HG02623 (cell line): ENCODE data around the gene PKLR.
"Not testable (repeated sequence)": the region's sequence is repeated elsewhere in the genome, so short reads cannot be mapped to it uniquely, and the experiment has no call there.

Experiments used
- ATAC-seq: cut with Tn5 transposase; IDR thresholded peaks from one replicate; pipeline ENCODE4 v1.9.1; 2021; ENCODE audit warnings: moderate library complexity; ENCODE audit not compliant: unreplicated experiment

PKLR gene

GRCh38 chr1:155256058-155256852 is 45.0 kb downstream of the PKLR start:
- ATAC-seq: no peak

GRCh38 chr1:155255243-155256007 is 45.8 kb downstream of the PKLR start, which contains the start of gene ENTREP3:
ENTREP3 (minus strand) TSS chr1:155255483; CDS start chr1:155254877, 606 bp downstream.
- peak; percentile 42 for ATAC-seq

GRCh38 chr1:155254714-155255242 is 46.5 kb downstream of the PKLR start:
- no peak for ATAC-seq

GRCh38 chr1:155254228-155254713 is 47.0 kb downstream of the PKLR start:
- ATAC-seq: no peak

- no peak for ATAC-seq
These were observed 47.4 kb downstream of the PKLR start for GRCh38 chr1:155253797-155254196.

GRCh38 chr1:155253208-155253607 is 48.0 kb downstream of the PKLR start:
- no peak for ATAC-seq

GRCh38 chr1:155251566-155251965 is 49.7 kb downstream of the PKLR start:
- ATAC-seq: no peak

GRCh38 chr1:155250633-155251449 is 50.4 kb downstream of the PKLR start:
- peak; percentile 78 for ATAC-seq

- ATAC-seq: no peak
These were observed 51.0 kb downstream of the PKLR start for GRCh38 chr1:155250246-155250632.

- ATAC-seq: no peak
These were observed 53.3 kb downstream of the PKLR start for GRCh38 chr1:155247667-155248553.

GRCh38 chr1:155246796-155247195 is 54.4 kb downstream of the PKLR start:
- ATAC-seq: not testable (repeated sequence)

GRCh38 chr1:155245163-155245524 is 56.1 kb downstream of the PKLR start:
- no peak for ATAC-seq

- peak; percentile 91 for ATAC-seq
These were observed 56.7 kb downstream of the PKLR start for GRCh38 chr1:155244368-155245162.

- ATAC-seq: no peak
These were observed 58.4 kb downstream of the PKLR start for GRCh38 chr1:155242805-155243358.

- ATAC-seq: no peak
These were observed 59.4 kb downstream of the PKLR start for GRCh38 chr1:155241841-155242264.

- no peak for ATAC-seq
These were observed 60.1 kb downstream of the PKLR start for GRCh38 chr1:155241069-155241679.
